Liver (tissue), 3 donors: ENCODE data around the gene SLC16A14.

Experiments
- FOXA1 ChIP-seq: IDR thresholded peaks from 2 replicates; pipeline ENCODE4 v1.6.1; 2016; ENCODE audit warnings: antibody characterized with exemption
- FOXA2 ChIP-seq: IDR thresholded peaks from 2 replicates; pipeline ENCODE4 v1.6.1; 2016; ENCODE audit warnings: antibody characterized with exemption
- GABPA ChIP-seq, 2 donors: IDR thresholded peaks in 1 of 2; conservative IDR thresholded peaks in 1 of 2; 2 replicates each; pipeline ENCODE4 v1.6.1; 2016; ENCODE audit warnings: antibody characterized with exemption in 2 of 2, mild to moderate bottlenecking in 1 of 2, moderate library complexity in 1 of 2
- RXRA ChIP-seq, 2 donors: IDR thresholded peaks; 2 replicates each; pipeline ENCODE4 v1.6.1; 2017 to 2018; ENCODE audit warnings: antibody characterized with exemption in 2 of 2, mild to moderate bottlenecking in 1 of 2
- SP1 ChIP-seq: IDR thresholded peaks from 2 replicates; pipeline ENCODE4 v1.6.1; 2018; ENCODE audit warnings: antibody characterized with exemption, mild to moderate bottlenecking
- TAF1 ChIP-seq: conservative IDR thresholded peaks from 2 replicates; pipeline ENCODE4 v1.6.1; 2016; ENCODE audit warnings: antibody characterized with exemption, mild to moderate bottlenecking
- YY1 ChIP-seq: IDR thresholded peaks from 2 replicates; pipeline ENCODE4 v1.6.1; 2016; ENCODE audit warnings: antibody characterized with exemption, mild to moderate bottlenecking
- TF ChIP-seq, protein P1 (sequence below): fragments of 150-350 bp; IDR thresholded peaks from 2 replicates; pipeline ENCODE4 v1.5.1; 2017; ENCODE audit warnings: improper control_type of control experiment, low read depth, low read length; ENCODE audit not compliant: missing input control
- TF ChIP-seq, protein P2 (sequence below): IDR thresholded peaks from 2 replicates; pipeline ENCODE4 v1.6.1; 2016; ENCODE audit warnings: antibody characterized with exemption
- TF ChIP-seq, protein P3 (sequence below): IDR thresholded peaks from 2 replicates; pipeline ENCODE4 v1.6.1; 2016; ENCODE audit warnings: antibody characterized with exemption
- donor health status: healthy.
- donor health status: healthy.

DNA sequence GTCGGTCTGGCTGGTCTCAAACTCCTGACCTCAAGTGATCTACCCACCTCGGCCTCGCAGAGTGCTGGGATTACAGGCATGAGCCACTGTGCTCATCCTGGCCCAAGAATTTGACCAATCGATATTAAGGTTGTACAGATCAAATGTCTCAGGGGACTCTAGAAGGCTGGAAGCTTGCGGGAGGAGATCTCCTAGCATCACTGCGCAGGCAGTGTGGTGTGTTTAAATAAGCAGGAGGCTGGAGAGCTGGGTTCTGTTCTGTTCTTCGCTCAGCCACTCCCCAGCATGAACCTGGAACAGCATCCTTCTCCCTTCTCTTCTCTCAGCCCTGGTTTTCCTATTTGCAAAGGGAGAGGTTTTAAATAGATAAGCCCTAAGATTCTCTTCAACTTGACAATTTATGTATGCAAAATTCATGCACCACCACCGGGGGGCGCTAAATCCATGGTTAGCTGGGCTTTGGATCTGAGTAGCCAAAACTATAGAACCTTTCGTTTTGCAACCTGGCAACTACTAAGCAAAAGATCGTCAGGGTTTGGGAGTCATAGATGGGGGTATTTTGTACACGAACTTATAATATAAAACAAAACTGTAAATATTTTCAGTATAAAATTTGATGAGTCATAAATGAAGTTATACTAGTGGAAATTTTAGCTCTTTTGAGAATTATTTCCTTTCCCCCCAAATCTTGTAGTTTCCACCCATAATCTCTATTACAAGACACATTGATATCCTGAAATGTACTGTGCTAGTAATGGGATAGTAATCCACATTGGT, 60.6 kb downstream of the SLC16A14 start:
- TF ChIP-seq, protein P1, sequence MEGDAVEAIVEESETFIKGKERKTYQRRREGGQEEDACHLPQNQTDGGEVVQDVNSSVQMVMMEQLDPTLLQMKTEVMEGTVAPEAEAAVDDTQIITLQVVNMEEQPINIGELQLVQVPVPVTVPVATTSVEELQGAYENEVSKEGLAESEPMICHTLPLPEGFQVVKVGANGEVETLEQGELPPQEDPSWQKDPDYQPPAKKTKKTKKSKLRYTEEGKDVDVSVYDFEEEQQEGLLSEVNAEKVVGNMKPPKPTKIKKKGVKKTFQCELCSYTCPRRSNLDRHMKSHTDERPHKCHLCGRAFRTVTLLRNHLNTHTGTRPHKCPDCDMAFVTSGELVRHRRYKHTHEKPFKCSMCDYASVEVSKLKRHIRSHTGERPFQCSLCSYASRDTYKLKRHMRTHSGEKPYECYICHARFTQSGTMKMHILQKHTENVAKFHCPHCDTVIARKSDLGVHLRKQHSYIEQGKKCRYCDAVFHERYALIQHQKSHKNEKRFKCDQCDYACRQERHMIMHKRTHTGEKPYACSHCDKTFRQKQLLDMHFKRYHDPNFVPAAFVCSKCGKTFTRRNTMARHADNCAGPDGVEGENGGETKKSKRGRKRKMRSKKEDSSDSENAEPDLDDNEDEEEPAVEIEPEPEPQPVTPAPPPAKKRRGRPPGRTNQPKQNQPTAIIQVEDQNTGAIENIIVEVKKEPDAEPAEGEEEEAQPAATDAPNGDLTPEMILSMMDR, result peak; percentile 84
- TF ChIP-seq, protein P2, sequence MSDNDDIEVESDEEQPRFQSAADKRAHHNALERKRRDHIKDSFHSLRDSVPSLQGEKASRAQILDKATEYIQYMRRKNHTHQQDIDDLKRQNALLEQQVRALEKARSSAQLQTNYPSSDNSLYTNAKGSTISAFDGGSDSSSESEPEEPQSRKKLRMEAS, result no peak
- TF ChIP-seq TAF1, result no peak
- TF ChIP-seq GABPA (IDR thresholded peaks at IDR 0.05 in 1 of 2, conservative IDR thresholded peaks at IDR 0.05 in 1 of 2), result no peak
- TF ChIP-seq YY1, result no peak
- TF ChIP-seq RXRA (IDR thresholded peaks at IDR 0.05), result no peak
- TF ChIP-seq SP1, result no peak
- no peak for TF ChIP-seq FOXA2
- TF ChIP-seq FOXA1, result no peak
- TF ChIP-seq, protein P3, sequence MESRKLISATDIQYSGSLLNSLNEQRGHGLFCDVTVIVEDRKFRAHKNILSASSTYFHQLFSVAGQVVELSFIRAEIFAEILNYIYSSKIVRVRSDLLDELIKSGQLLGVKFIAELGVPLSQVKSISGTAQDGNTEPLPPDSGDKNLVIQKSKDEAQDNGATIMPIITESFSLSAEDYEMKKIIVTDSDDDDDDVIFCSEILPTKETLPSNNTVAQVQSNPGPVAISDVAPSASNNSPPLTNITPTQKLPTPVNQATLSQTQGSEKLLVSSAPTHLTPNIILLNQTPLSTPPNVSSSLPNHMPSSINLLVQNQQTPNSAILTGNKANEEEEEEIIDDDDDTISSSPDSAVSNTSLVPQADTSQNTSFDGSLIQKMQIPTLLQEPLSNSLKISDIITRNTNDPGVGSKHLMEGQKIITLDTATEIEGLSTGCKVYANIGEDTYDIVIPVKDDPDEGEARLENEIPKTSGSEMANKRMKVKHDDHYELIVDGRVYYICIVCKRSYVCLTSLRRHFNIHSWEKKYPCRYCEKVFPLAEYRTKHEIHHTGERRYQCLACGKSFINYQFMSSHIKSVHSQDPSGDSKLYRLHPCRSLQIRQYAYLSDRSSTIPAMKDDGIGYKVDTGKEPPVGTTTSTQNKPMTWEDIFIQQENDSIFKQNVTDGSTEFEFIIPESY, result no peak
